Liver (tissue), 3 donors: ENCODE measurements around the gene CROT.
A peak's percentile ranks its signal among the peaks of the same experiment; 100 is the strongest.

Source experiments
- ATF3 ChIP-seq: IDR thresholded peaks from 2 replicates; pipeline ENCODE4 v1.6.1; 2016; ENCODE audit warnings: antibody characterized with exemption
- CTCF ChIP-seq: fragments of 150-350 bp; IDR thresholded peaks from 2 replicates; pipeline ENCODE4 v1.5.1; 2017; ENCODE audit warnings: improper control_type of control experiment, low read depth, low read length; ENCODE audit not compliant: missing input control
- EGR1 ChIP-seq, 2 donors: IDR thresholded peaks; 2 replicates each; pipeline ENCODE4 v1.6.1; 2016 to 2018; ENCODE audit warnings: antibody characterized with exemption in 2 of 2, low read depth in 2 of 2
- GABPA ChIP-seq, 2 donors: IDR thresholded peaks in 1 of 2; conservative IDR thresholded peaks in 1 of 2; 2 replicates each; pipeline ENCODE4 v1.6.1; 2016; ENCODE audit warnings: antibody characterized with exemption in 2 of 2, mild to moderate bottlenecking in 1 of 2, moderate library complexity in 1 of 2
- HNF4A ChIP-seq, 2 donors: conservative IDR thresholded peaks; 2 replicates each; pipeline ENCODE4 v1.6.1; 2016; ENCODE audit warnings: antibody characterized with exemption in 2 of 2, mild to moderate bottlenecking in 2 of 2
- SP1 ChIP-seq: IDR thresholded peaks from 2 replicates; pipeline ENCODE4 v1.6.1; 2018; ENCODE audit warnings: antibody characterized with exemption, mild to moderate bottlenecking
- TAF1 ChIP-seq: conservative IDR thresholded peaks from 2 replicates; pipeline ENCODE4 v1.6.1; 2016; ENCODE audit warnings: antibody characterized with exemption, mild to moderate bottlenecking
- donor health status: healthy.
- donor health status: healthy.

- TF ChIP-seq GABPA (IDR thresholded peaks at IDR 0.05 in 1 of 2, conservative IDR thresholded peaks at IDR 0.05 in 1 of 2) = no peak
- peak; percentile 24 for TF ChIP-seq CTCF
- no peak for TF ChIP-seq TAF1
- TF ChIP-seq HNF4A (conservative IDR thresholded peaks at IDR 0.05) = no peak
- no peak for TF ChIP-seq EGR1 (IDR thresholded peaks at IDR 0.05; ENCODE audit: low read depth in 2 of 2)
- TF ChIP-seq SP1 = no peak
- no peak for TF ChIP-seq ATF3
Measured at GRCh38 chr7:87325576-87326370, 19.7 kb upstream of the CROT start.
